Fibroblast of pulmonary artery (primary cell): ENCODE data around the gene OR4F29.
"Not testable (repeated sequence)": the region's sequence is repeated elsewhere in the genome, so short reads cannot be mapped to it uniquely, and the experiment has no call there.

Experiments
- DNase-seq: peaks from one replicate; pipeline ENCODE4 v3.0.0-alpha.2; 2010; ENCODE audit warnings: low read depth
- H3K4me3 ChIP-seq: replicated peaks from 2 replicates; pipeline ENCODE4 v1.5.1; 2011; ENCODE audit warnings: low read depth, mild to moderate bottlenecking, control low read depth, low read length, moderate library complexity

Gene OR4F29

GRCh38 chr1:451578-451977 is at the start of gene OR4F29:
TSS of gene OR4F29 (minus strand) at chr1:451678. CDS start at chr1:451678, 0 bp downstream.
- DNase-seq, H3K4me3 ChIP-seq: not testable (repeated sequence)
